Measurements from ENCODE around the gene EXOC6B. TPM values are rescaled to one million over a fixed set of nuclear protein-coding genes. Genes with fewer than 3 reads are reported as not detected.

EXOC6B gene
- total and polyA plus RNA-seq, 9 of the 15 experiments (the other 6 are each of a cell fraction or from before 2014, with no cell fraction given) = 0.28 to 4.2 (median 2.0) TPM

GRCh38 chr2:72781480-72781879, 44.4 kb downstream of the EXOC6B start:
- H3K9me1 ChIP-seq (ENCODE audit: control insufficient read depth, insufficient read depth, low read length) = no peaks in the 10 kb centered on the region
- H3K9me3 ChIP-seq (replicated peaks; ENCODE audit: control insufficient read depth, insufficient read depth, low read depth, low read length) = no peaks in the 10 kb centered on the region
- 10% methylated on average over 5 of the region's 5 CpGs for whole genome bisulfite sequencing (ENCODE audit: insufficient coverage, low coverage, missing lambda C conversion rate)
- in situ Hi-C loops (cut with MboI) (no loop called here), intact Hi-C loops (cut with micrococcal nuclease) (no loop called here)
- BruUV-seq (replicated peaks) = no TSS peak
- no peaks in the 10 kb centered on the region; a peak in 1 of 5 replicates for H3K4me1 ChIP-seq (replicated peaks in 1 of 2; ENCODE audit: control insufficient read depth in 2 of 2, insufficient read depth in 2 of 2, low read length in 2 of 2)
- H3K4me2 ChIP-seq (ENCODE audit: insufficient read depth, low read length) = no peak overlapping the region
- CTCF ChIA-PET (ENCODE audit: low intra/inter-chr PET ratio) = no interaction called here
- H3K79me2 ChIP-seq (ENCODE audit: control insufficient read depth, insufficient read depth, low read length) = no peaks in the 10 kb centered on the region
- H3K4me3 ChIP-seq = no peak overlapping the region
- no peaks in the 10 kb centered on the region for H3K36me3 ChIP-seq (ENCODE audit: control insufficient read depth, insufficient read depth, low read length)
- H2AFZ ChIP-seq (ENCODE audit: low read depth, low read length) = no peak overlapping the region
- no peaks in the 10 kb centered on the region for H4K20me1 ChIP-seq (replicated peaks; ENCODE audit: control insufficient read depth, insufficient read depth, low read length)
- H3K9ac ChIP-seq (ENCODE audit: insufficient read depth in 1 of 2, low read depth in 2 of 2, low read length in 2 of 2) = no peak overlapping the region
- H3K27me3 ChIP-seq (ENCODE audit: control insufficient read depth in 2 of 2, insufficient read depth in 2 of 2, low read length in 2 of 2) = no peaks in the 10 kb centered on the region
- FAIRE-seq (no peak), ATAC-seq (no peak), DNase-seq (ENCODE audit: extremely low read depth in 1 of 4, low spot score in 3 of 4) (peak in 1 of 4 experiments; percentile 6)
- no peak overlapping the region for H3K27ac ChIP-seq (ENCODE audit: extremely low read depth, low read depth, low read length)
- POLR2A ChIA-PET = no interaction called here
- TF ChIP-seq GABPB2 (CRISPR knock-in tag; conservative IDR thresholded peaks at IDR 0.05) = no peak
- TF ChIP-seq USF1 (CRISPR knock-in tag; IDR thresholded peaks at IDR 0.05) = 0 out of 2 replicates have a peak, but pooled peaks have one; percentile 15
- no peak for TF ChIP-seq TAF9B (IDR thresholded peaks at IDR 0.05; ENCODE audit: partially characterized antibody)
- TF ChIP-seq RAD51 (IDR thresholded peaks at IDR 0.05; ENCODE audit: borderline replicate concordance, low read depth) = 0 out of 2 replicates have a peak, but pooled peaks have one; percentile 21
- no peak for TF ChIP-seq ELF4 (CRISPR knock-in tag; IDR thresholded peaks at IDR 0.05)
- TF ChIP-seq, protein P1, sequence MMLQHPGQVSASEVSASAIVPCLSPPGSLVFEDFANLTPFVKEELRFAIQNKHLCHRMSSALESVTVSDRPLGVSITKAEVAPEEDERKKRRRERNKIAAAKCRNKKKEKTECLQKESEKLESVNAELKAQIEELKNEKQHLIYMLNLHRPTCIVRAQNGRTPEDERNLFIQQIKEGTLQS (IDR thresholded peaks at IDR 0.05) = 0 out of 2 replicates have a peak, but pooled peaks have one; percentile 14
- TF ChIP-seq, protein P1 (CRISPR knock-in tag; conservative IDR thresholded peaks at IDR 0.05) = no peak
- no peak for TF ChIP-seq PTTG1 (tag; IDR thresholded peaks at IDR 0.05; ENCODE audit: low read depth)
- TF ChIP-seq, protein P2, sequence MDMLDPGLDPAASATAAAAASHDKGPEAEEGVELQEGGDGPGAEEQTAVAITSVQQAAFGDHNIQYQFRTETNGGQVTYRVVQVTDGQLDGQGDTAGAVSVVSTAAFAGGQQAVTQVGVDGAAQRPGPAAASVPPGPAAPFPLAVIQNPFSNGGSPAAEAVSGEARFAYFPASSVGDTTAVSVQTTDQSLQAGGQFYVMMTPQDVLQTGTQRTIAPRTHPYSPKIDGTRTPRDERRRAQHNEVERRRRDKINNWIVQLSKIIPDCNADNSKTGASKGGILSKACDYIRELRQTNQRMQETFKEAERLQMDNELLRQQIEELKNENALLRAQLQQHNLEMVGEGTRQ (CRISPR knock-in tag; IDR thresholded peaks at IDR 0.05) = peak; percentile 68
- no peak for TF ChIP-seq RUNX1 (IDR thresholded peaks at IDR 0.05; ENCODE audit: low read depth)

All from K562 (cell line).